IPS DF 4.7 (cell line): Measurements from ENCODE around the gene CNTNAP2.

Source experiments
- DNase-seq: peaks from one replicate; pipeline ENCODE4 v3.0.0-alpha.2; 2013; ENCODE audit warnings: low spot score; ENCODE audit errors: extremely low read depth

The CNTNAP2 gene

GRCh38 chr7:147452816-147453215, 1336.2 kb downstream of the CNTNAP2 start:
- no peak for DNase-seq

DNA sequence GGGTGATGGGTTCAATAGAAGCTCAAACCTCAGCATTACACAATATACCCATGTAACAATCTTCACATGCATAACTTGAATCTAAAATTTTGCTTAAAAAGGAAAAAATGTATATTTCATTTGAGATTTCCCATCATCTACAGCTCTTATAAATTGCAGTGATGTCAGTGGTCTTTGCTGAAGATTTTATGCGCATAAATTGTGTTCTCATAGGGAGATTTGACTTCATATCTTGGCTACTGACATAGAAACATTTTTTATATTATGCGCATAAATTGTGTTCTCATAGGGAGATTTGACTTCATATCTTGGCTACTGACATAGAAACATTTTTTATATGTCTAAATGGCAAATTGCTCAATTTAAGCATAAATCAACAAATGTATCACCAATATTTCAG, 1348.6 kb downstream of the CNTNAP2 start:
- DNase-seq = no peak

- no peak for DNase-seq
These were observed 1356.0 kb downstream of the CNTNAP2 start for GRCh38 chr7:147472556-147472955.

DNA sequence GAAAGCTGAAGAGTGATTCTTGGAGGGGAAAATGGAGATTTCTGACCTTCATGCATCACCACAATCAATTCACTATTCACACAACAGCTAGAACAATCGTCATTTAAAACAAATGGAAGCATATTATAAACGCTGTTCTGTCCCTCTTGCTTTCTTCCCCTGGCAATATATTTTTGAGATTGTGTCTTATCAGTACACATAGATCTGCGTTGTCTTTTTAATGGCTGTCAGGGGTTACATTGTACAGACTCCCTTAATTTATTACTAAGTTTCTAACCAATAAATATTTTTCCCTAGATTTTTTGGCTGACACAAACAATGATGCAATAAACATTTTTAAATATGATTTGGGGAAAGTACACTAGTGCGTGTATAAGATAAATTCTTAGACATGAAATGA, 1358.3 kb downstream of the CNTNAP2 start:
- DNase-seq = no peak

- DNase-seq = no peak
These were observed 1360.9 kb downstream of the CNTNAP2 start for GRCh38 chr7:147477526-147477925.

DNA sequence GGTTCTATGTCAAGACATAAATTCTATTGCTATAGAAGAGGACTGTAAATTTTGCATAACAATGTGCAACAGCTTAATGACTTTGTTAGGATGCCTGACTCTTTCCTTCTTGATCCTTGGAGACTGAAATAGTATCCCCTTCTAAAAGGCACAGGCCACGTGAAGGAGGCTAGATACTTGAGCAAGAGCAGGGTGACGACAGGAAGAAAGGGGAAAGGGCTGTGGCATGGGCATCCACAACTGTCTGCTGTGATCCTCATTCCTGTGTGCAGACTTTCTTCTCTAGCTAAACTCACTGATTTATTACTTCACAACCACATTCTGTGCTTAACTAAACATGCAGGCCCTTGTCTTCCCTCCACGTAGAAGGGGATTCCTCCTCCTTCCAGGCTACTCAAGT, 1362.2 kb downstream of the CNTNAP2 start:
- DNase-seq = no peak

GRCh38 chr7:147483634-147484292, 1367.2 kb downstream of the CNTNAP2 start:
- no peak for DNase-seq

GRCh38 chr7:147485660-147486210, 1369.1 kb downstream of the CNTNAP2 start:
- no peak for DNase-seq

DNA sequence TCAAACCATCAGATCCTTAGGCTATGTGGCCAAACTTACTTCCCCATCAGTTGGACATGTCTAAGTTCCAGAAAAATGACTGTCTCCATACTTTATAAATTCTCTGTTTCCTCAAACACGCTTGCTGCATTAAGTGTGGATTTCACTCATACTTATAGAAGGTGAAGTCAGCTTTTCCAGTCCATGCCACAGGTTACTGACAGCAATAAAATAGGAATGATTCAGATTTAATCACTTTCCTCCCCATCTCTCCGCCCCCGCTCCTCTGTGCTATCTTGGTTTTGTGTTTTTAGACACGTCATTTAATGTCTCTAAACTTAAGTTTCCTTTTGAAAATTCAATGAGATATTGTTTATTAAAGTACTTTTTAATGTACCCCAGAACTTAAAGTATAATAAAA, 1376.0 kb downstream of the CNTNAP2 start:
- no peak for DNase-seq

- no peak for DNase-seq
These were observed 1379.6 kb downstream of the CNTNAP2 start for GRCh38 chr7:147496209-147496608.

DNA sequence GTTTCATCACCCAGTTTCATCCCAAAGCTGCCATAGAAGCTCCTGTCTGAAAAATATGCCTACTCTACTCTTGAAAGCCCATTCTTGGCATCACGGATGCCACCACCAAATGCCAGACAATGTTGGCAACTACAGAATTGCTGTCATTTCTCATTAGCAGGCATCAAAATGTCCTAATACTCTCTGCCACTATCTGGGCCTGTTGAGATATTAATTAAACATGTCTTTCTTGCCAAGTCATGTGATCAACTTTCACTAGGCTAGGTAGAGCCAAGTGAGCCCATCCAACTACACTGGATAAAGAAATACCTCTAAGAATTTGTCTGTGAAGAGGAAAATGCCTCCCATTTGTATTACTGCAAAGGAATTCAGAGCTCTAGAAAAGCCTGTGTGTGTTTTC, 1380.6 kb downstream of the CNTNAP2 start:
- DNase-seq = no peak

- no peak for DNase-seq
These were observed 1381.5 kb downstream of the CNTNAP2 start for GRCh38 chr7:147498081-147498480.

GRCh38 chr7:147509035-147509501, 1392.5 kb downstream of the CNTNAP2 start:
- no peak for DNase-seq

GRCh38 chr7:147509541-147510200, 1393.1 kb downstream of the CNTNAP2 start:
- no peak for DNase-seq

DNA sequence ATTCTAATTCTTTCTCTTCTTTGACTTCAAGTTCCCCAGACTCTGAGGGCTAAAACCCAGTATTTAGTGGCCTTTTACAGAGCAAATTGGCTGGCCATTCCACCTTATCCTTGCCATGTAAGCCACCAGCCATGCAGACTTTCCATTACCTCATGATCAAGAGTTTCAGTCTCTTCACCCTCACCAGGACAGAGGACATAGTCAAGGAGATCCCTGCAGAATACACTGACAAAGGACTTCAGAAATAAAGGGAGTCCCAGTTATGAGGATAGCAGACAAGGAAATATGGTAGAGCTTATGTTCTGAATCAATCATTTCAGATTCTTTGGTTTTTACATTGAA, 1393.6 kb downstream of the CNTNAP2 start:
- DNase-seq = no peak

- DNase-seq = no peak
These were observed 1394.3 kb downstream of the CNTNAP2 start for GRCh38 chr7:147510923-147511322.

DNA sequence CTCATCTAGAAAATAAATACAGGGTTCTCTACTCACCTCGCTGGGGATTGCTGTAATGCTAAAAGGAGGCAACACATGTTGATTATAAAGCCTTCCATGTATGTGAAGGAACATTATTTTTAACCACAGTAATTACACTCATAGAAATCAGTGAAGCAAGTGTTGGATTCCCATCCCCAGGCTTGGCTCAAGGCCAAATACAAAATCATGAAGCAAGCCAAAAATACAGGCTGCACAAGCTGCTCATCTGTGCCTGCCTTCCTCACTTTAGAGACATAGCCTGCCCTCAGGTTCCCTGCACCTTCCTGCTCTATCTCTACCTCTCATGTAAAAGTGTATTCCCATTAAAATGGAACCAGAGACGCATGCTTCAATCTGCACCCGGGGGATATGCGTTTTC, 1396.8 kb downstream of the CNTNAP2 start:
- no peak for DNase-seq

GRCh38 chr7:147516391-147516790, 1399.8 kb downstream of the CNTNAP2 start:
- no peak for DNase-seq

DNA sequence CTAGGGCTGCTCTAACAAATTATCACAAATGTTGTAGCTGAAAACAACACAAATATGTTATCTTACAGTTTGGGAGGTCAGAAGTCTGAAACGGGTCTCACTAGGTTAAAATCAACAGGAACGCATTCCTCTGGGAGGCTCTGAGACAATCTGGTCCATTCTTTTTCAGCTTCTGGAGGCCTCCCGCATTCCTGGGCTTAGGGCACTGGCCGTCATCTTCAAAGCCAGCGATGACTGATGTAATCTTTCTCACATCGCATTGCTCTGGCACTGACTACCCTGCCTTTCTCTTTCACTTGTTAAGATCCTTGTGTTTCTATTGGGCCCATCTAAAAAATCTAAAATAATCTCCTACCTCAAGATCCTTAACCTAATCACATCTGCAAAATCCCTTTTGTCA, 1402.5 kb downstream of the CNTNAP2 start:
- DNase-seq = no peak

DNA sequence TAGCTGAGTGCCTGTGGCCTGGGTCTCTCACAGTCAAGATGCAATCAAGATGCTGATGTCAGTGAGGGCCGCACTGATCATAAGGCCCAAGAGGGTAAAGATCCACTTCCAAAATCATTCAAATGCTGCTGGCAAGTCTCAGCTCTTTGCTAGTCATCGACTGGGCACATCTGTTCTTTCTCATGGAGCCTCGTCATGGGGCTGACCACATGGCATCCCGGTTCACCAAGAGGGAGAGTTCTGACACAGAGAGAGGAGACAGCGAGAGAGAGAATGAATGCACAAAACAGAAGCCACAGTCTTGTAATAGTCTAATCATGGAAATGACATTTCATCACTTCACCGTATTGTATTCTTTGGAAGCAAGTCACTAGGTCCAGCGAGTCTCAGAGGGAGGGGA, 1406.5 kb downstream of the CNTNAP2 start:
- DNase-seq = no peak

DNA sequence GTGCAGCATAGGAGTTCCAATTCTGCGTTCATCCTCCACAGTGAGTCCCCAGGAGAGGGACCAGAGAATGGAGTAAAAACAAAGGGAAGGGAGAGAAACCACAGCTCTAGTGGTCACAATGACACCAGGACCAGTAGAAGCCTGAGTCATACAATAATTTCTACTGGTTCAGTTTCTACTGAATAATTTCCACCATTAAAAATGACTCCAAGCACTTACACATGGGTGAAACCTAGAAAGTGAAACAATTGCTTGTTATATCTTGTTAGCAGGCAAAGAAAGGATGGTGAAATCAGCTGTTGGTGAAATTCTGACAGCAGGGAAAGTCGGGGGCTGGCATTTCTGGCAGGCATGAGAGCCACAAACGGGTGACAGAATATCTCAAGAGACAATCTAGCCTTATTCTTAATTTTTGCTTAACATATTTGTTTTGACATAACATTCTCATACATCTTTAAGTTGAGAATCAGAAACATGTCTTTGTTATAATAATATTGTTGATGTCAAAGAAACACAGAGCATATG, 1408.2 kb downstream of the CNTNAP2 start:
- DNase-seq = no peak

- no peak for DNase-seq
These were observed 1408.7 kb downstream of the CNTNAP2 start for GRCh38 chr7:147525325-147525724.

- DNase-seq = no peak
These were observed 1419.1 kb downstream of the CNTNAP2 start for GRCh38 chr7:147535701-147536111.
